Endothelial cell of umbilical vein (primary cell): ENCODE measurements around the gene SNAPIN. TPM values are rescaled to one million over a fixed set of nuclear protein-coding genes. Genes with fewer than 3 reads are reported as not detected.

Experiments used
- BruUV-seq: library from RNA; stranded (reverse); fragments of 400-500 nt; replicated peaks from 2 replicates; lab custom pipeline; 2021; lab: Mats Ljungman, UMichigan
- CTCF ChIA-PET: fragments of 300-600, 350-600 bp; sonication (Branson Sonifier 250); formaldehyde crosslinking; loops from one replicate; lab custom pipeline; 2021; ENCODE audit warnings: antibody characterized with exemption, inconsistent platforms; lab: Charles Lee
- POLR2A ChIA-PET: fragments of 300-600, 350-600 bp; sonication (Branson Sonifier 250); formaldehyde crosslinking; loops from one replicate; lab custom pipeline; 2021; ENCODE audit warnings: antibody characterized with exemption, inconsistent platforms; lab: Charles Lee
- DNase-seq: peaks from one replicate; pipeline ENCODE4 v3.0.0-alpha.2; 2011; ENCODE audit warnings: low read depth, low spot score
- FAIRE-seq: peaks from 2 replicates; lab custom pipeline; 2011; peaks lifted over from hg19 to GRCh38; lab: Jason Lieb, UNC
- H2AFZ ChIP-seq: 2 replicates; pipeline ENCODE4 v1.6.0; 2012; ENCODE audit warnings: low read depth, low read length, control low read depth, inconsistent platforms
- H3K27ac ChIP-seq: 2 replicates; pipeline ENCODE4 v1.5.1; 2011; ENCODE audit warnings: low read depth, mild to moderate bottlenecking, control low read depth, low read length, moderate library complexity; ENCODE audit not compliant: insufficient read depth
- H3K27me3 ChIP-seq, 2 experiments: 2 replicates each; pipeline versions ENCODE4 v1.6.0 to v1.6.1; 2011; ENCODE audit warnings: low read length in 2 of 2, mixed read lengths in 1 of 2; ENCODE audit not compliant: control insufficient read depth in 2 of 2, insufficient read depth in 2 of 2
- H3K36me3 ChIP-seq, 2 experiments: 2 replicates in 1 of 2; 3 replicates in 1 of 2; pipeline ENCODE4 v1.5.1; 2011; ENCODE audit warnings: low read length in 2 of 2, mild to moderate bottlenecking in 1 of 2, moderate library complexity in 1 of 2; ENCODE audit not compliant: control insufficient read depth in 2 of 2, insufficient read depth in 2 of 2; ENCODE audit errors: extremely low read depth in 1 of 2
- H3K4me1 ChIP-seq: 3 replicates; pipeline ENCODE4 v1.5.1; 2011; ENCODE audit warnings: mild to moderate bottlenecking, low read length; ENCODE audit not compliant: control insufficient read depth, insufficient read depth; ENCODE audit errors: extremely low read depth
- H3K4me2 ChIP-seq: 2 replicates; pipeline ENCODE4 v1.6.1; 2011; ENCODE audit warnings: low read length, control low read depth, mixed read lengths; ENCODE audit not compliant: insufficient read depth
- H3K4me3 ChIP-seq, 3 experiments: fragments of 200-600 bp in 1 of 3; sonication (generic), shearing (Covaris generic) in 1 of 3; replicated peaks in 1 of 3; 2 replicates each; pipeline ENCODE4 v1.5.1; 2011 to 2016; ENCODE audit warnings: control low read depth in 3 of 3, low read length in 3 of 3, mild to moderate bottlenecking in 2 of 3, inconsistent platforms in 1 of 3, low read depth in 1 of 3, moderate library complexity in 1 of 3; ENCODE audit not compliant: insufficient read depth in 1 of 3
- H3K79me2 ChIP-seq: 2 replicates; pipeline ENCODE4 v1.6.0; 2012; ENCODE audit warnings: low read length, inconsistent platforms; ENCODE audit not compliant: control insufficient read depth, insufficient read depth
- H3K9ac ChIP-seq: replicated peaks from 2 replicates; pipeline ENCODE3; 2011; ENCODE audit warnings: low read length, control low read depth; ENCODE audit not compliant: insufficient read depth; ENCODE audit errors: extremely low read depth
- H3K9me1 ChIP-seq: replicated peaks from 3 replicates; pipeline ENCODE4 v1.6.0; 2011; ENCODE audit warnings: mild to moderate bottlenecking, low read length; ENCODE audit not compliant: control insufficient read depth, insufficient read depth; ENCODE audit errors: extremely low read depth
- H3K9me3 ChIP-seq: replicated peaks from 2 replicates; pipeline ENCODE4 v1.5.1; 2012; ENCODE audit warnings: low read length, inconsistent platforms; ENCODE audit not compliant: control insufficient read depth, insufficient read depth
- H4K20me1 ChIP-seq: replicated peaks from 2 replicates; pipeline ENCODE3; 2011; ENCODE audit warnings: mild to moderate bottlenecking, low read length; ENCODE audit not compliant: control insufficient read depth, insufficient read depth; ENCODE audit errors: extremely low read depth
- CTCF ChIP-seq, 2 donors: IDR thresholded peaks; 1 replicate in 1 of 2; 2 replicates in 1 of 2; pipeline ENCODE4 v1.5.1; 2011; ENCODE audit warnings: low read length in 2 of 2, mild to moderate bottlenecking in 2 of 2, moderate library complexity in 2 of 2, control low read depth in 1 of 2, inconsistent platforms in 1 of 2, low read depth in 1 of 2; ENCODE audit not compliant: insufficient read depth in 1 of 2; ENCODE audit errors: extremely low read depth in 1 of 2
- JUN ChIP-seq: IDR thresholded peaks from 2 replicates; pipeline ENCODE4 v1.6.1; 2011; ENCODE audit warnings: borderline replicate concordance, low read depth; ENCODE audit not compliant: insufficient read length, insufficient read depth
- dilution Hi-C: fragments of 300-500 bp; cut with MboI; formaldehyde crosslinking; loops from one replicate; pipeline ENCODE4 v1.15.0; 2019; ENCODE audit warnings: low sequenced_read_pairs; ENCODE audit not compliant: extremely low pct_ligation_motif_present
- intact Hi-C: fragments of 100-400 bp; cut with micrococcal nuclease; formaldehyde crosslinking; loops from one replicate; pipeline ENCODE4 v1.10.0; 2022
- polyA plus RNA-seq, 4 experiments: library from polyadenylated mRNA; depleted of rRNA in 3 of 4; stranded (reverse) in 3 of 4; unstranded in 1 of 4; fragments of >200 nt; gene quantifications; 2 replicates each; pipeline versions ENCODE4 v1.2.1 to v1.2.3, GENCODE V29; 2011 to 2012; ENCODE audit warnings: missing spikeins in 1 of 4
- total RNA-seq: library from RNA; stranded (reverse); gene quantifications from 2 replicates; pipeline ENCODE4 v1.2.3, GENCODE V29; 2021

SNAPIN gene
- total and polyA plus RNA-seq, 2 donors (not counting 3 experiments of a cell fraction or from before 2014, with no cell fraction given), result 36.8 to 55.1 TPM

- Histone ChIP-seq H3K27ac (no peak within 1 kb of the TSS), H3K9ac (no peak within 1 kb of the TSS), H3K4me1 (peaks cover 11% of the 10 kb centered on the region), H3K9me3 (no peaks in the 10 kb centered on the region), H3K79me2 (no peaks in the 10 kb centered on the region), H3K36me3 (peaks cover 0 to 7% of the 10 kb centered on the region in 2 experiments), H3K4me2 (peak within 1 kb of the TSS; percentile 62), H2AFZ (peak within 1 kb of the TSS; percentile 87), H3K27me3 (peaks cover 4 to 5% of the 10 kb centered on the region in 2 experiments), H3K9me1 (no peaks in the 10 kb centered on the region), H4K20me1 (no peaks in the 10 kb centered on the region), H3K4me3 (peak within 1 kb of the TSS; percentile 35 to 44 (median 40))
- intact Hi-C loops (loop anchor here (1.0 kb wide), 1 partner anchor 20 kb away; no protein-coding TSS in a partner anchor), dilution Hi-C loops (no loop called here)
- TF ChIP-seq JUN (no peak), CTCF (IDR thresholded peaks at IDR 0.05; ENCODE audit: extremely low read depth in 1 of 2, insufficient read depth in 1 of 2, low read depth in 1 of 2, low read length in 2 of 2) (peak in 1 of 2 donors; percentile 7)
- FAIRE-seq, result peak; percentile 69
- ChIA-PET CTCF (interaction anchor here (0.9 to 7.0 kb wide), 17 partner anchors 19 to 312 kb away, joined by 3 to 83 read pairs (median 5); partner anchors contain the start of genes INTS3, RAB13, RPS27 and SLC27A3), POLR2A (no interaction called here)
- no TSS peak for BruUV-seq
- peak; percentile 32 for DNase-seq
These were observed 20.2 kb downstream of the SNAPIN start, which contains the start of gene NPR1 for GRCh38 chr1:153678519-153679336. TSS of gene NPR1 (plus strand) at chr1:153678688. CDS start at chr1:153679109, 421 bp downstream.
